Inferior parietal cortex (tissue), 1 donor: Measurements from ENCODE around the gene ZBTB7C.

Source experiments
- DNase-seq: peaks from one replicate; pipeline ENCODE4 v3.0.0-alpha.2; 2016; ENCODE audit errors: extremely low spot score

ZBTB7C gene

GRCh38 chr18:48193521-48194492 lies 215.4 kb downstream of the ZBTB7C start:
- DNase-seq = no peak

GRCh38 chr18:48192542-48192941 lies 216.6 kb downstream of the ZBTB7C start:
- DNase-seq = no peak

GRCh38 chr18:48191494-48191893 lies 217.7 kb downstream of the ZBTB7C start:
- no peak for DNase-seq

GRCh38 chr18:48190994-48191393 lies 218.2 kb downstream of the ZBTB7C start:
- DNase-seq = no peak

- DNase-seq = no peak
Observed at GRCh38 chr18:48188609-48189008, 220.6 kb downstream of the ZBTB7C start.

GRCh38 chr18:48186861-48187260 lies 222.3 kb downstream of the ZBTB7C start:
- DNase-seq = no peak

- no peak for DNase-seq
Observed at GRCh38 chr18:48186131-48186766, 222.9 kb downstream of the ZBTB7C start.

- DNase-seq = no peak
Observed at GRCh38 chr18:48184118-48184517, 225.1 kb downstream of the ZBTB7C start.

- no peak for DNase-seq
Observed at GRCh38 chr18:48183613-48184012, 225.6 kb downstream of the ZBTB7C start.

GRCh38 chr18:48182779-48183178 lies 226.4 kb downstream of the ZBTB7C start:
- DNase-seq = no peak

- DNase-seq = no peak
Observed at GRCh38 chr18:48181857-48182256, 227.3 kb downstream of the ZBTB7C start.

- DNase-seq = no peak
Observed at GRCh38 chr18:48181087-48181823, 227.9 kb downstream of the ZBTB7C start.

- no peak for DNase-seq
Observed at GRCh38 chr18:48179666-48180065, 229.5 kb downstream of the ZBTB7C start.

- DNase-seq = no peak
Observed at GRCh38 chr18:48179001-48179400, 230.2 kb downstream of the ZBTB7C start.

- DNase-seq = no peak
Observed at GRCh38 chr18:48176909-48177308, 232.3 kb downstream of the ZBTB7C start.

GRCh38 chr18:48173557-48173956 lies 235.6 kb downstream of the ZBTB7C start:
- DNase-seq = no peak

- no peak for DNase-seq
Observed at GRCh38 chr18:48172226-48173006, 236.8 kb downstream of the ZBTB7C start.

GRCh38 chr18:48171490-48172188 lies 237.5 kb downstream of the ZBTB7C start:
- no peak for DNase-seq

- no peak for DNase-seq
Observed at GRCh38 chr18:48170651-48171050, 238.5 kb downstream of the ZBTB7C start.

- DNase-seq = no peak
Observed at GRCh38 chr18:48168861-48169260, 240.3 kb downstream of the ZBTB7C start.

- DNase-seq = no peak
Observed at GRCh38 chr18:48167897-48168253, 241.3 kb downstream of the ZBTB7C start.
